Coronary artery (tissue), 2 donors: ENCODE data around the gene FASLG.

Source experiments
- DNase-seq: peaks from one replicate; pipeline ENCODE4 v3.0.0-alpha.2; 2017; ENCODE audit warnings: low spot score
- H3K27ac ChIP-seq, 2 donors: fragments of 200-600 bp; sonication (generic); one replicate each; pipeline ENCODE4 v1.5.1; 2016 to 2019
- H3K4me3 ChIP-seq: fragments of 200-600 bp; sonication (generic); 2 replicates; pipeline ENCODE4 v1.5.1; 2016; ENCODE audit warnings: mild to moderate bottlenecking, moderate library complexity
- TF ChIP-seq, protein P1 (sequence below): fragments of 200-600 bp; sonication (generic); IDR thresholded peaks from one replicate; pipeline ENCODE4 v1.5.1; 2019; ENCODE audit warnings: antibody characterized with exemption

Gene FASLG

GRCh38 chr1:172641492-172641891 is 17.4 kb upstream of the FASLG start:
- TF ChIP-seq, protein P1, sequence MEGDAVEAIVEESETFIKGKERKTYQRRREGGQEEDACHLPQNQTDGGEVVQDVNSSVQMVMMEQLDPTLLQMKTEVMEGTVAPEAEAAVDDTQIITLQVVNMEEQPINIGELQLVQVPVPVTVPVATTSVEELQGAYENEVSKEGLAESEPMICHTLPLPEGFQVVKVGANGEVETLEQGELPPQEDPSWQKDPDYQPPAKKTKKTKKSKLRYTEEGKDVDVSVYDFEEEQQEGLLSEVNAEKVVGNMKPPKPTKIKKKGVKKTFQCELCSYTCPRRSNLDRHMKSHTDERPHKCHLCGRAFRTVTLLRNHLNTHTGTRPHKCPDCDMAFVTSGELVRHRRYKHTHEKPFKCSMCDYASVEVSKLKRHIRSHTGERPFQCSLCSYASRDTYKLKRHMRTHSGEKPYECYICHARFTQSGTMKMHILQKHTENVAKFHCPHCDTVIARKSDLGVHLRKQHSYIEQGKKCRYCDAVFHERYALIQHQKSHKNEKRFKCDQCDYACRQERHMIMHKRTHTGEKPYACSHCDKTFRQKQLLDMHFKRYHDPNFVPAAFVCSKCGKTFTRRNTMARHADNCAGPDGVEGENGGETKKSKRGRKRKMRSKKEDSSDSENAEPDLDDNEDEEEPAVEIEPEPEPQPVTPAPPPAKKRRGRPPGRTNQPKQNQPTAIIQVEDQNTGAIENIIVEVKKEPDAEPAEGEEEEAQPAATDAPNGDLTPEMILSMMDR, result no peak
- H3K4me3 ChIP-seq, result no peak overlapping the region
- DNase-seq, result no peak
- no peak overlapping the region for H3K27ac ChIP-seq

- Histone ChIP-seq H3K4me3 (no peak overlapping the region), H3K27ac (no peak overlapping the region)
- TF ChIP-seq, protein P1, result no peak
- no peak for DNase-seq
Observed at GRCh38 chr1:172642970-172643369, 15.9 kb upstream of the FASLG start.

DNA sequence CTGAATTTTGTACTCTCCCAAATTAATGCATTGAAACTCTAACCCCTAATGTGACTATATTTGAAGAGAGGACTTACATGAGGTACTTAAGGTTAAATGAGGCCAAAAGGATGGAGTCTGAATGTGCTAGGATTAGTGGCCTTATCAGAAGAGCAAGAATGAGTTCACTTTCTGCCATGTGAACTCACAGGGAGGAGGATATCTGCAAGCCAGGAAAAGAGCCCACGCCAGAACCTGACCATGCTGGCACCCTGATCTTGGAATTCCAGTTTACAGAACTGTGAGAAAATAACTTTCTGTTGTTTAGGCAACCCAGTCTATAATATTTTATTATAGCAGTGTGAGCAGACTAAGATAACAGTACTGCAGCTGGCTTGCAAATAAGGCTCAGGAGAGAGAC is 12.2 kb upstream of the FASLG start:
- Histone ChIP-seq H3K27ac (no peak overlapping the region), H3K4me3 (no peak overlapping the region)
- TF ChIP-seq, protein P1, result no peak
- no peak for DNase-seq

GRCh38 chr1:172647110-172647564 is 11.8 kb upstream of the FASLG start:
- H3K4me3 ChIP-seq, result no peak overlapping the region
- TF ChIP-seq, protein P1, result no peak
- no peak for DNase-seq
- no peak overlapping the region for H3K27ac ChIP-seq

DNA sequence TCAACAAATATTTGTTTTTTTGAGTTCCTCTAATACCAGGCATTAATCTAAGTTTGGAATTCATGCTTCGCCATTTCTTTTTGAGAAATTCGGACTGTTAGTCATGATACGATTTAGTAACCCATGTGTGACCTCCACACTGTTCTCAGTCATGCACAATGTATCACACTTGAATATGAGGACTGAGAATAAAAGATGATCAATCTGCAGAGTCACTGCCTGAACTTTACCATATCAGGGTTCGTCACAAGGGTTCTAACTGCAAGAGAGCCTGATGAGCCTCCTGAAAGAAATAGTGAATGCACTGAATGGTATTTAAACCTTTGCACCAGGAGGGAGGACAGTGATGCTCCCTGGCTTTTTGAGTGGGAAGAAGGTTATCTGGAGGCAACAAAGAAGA is 10.9 kb upstream of the FASLG start:
- TF ChIP-seq, protein P1, result no peak
- no peak for DNase-seq
- Histone ChIP-seq H3K27ac (no peak overlapping the region), H3K4me3 (no peak overlapping the region)

GRCh38 chr1:172650474-172651193 is 8.3 kb upstream of the FASLG start:
- DNase-seq, result no peak
- H3K4me3 ChIP-seq, result no peak overlapping the region
- TF ChIP-seq, protein P1, result no peak
- H3K27ac ChIP-seq, result no peak overlapping the region

GRCh38 chr1:172653015-172653709 is 5.7 kb upstream of the FASLG start:
- no peak overlapping the region for H3K27ac ChIP-seq
- no peak for DNase-seq
- TF ChIP-seq, protein P1, result no peak
- H3K4me3 ChIP-seq, result no peak overlapping the region
